Posterior vena cava (tissue), 2 donors: ENCODE measurements around the gene AARS1. TPM values are rescaled to one million over a fixed set of nuclear protein-coding genes. Genes with fewer than 3 reads are reported as not detected.
"Not testable (repeated sequence)": the region's sequence is repeated elsewhere in the genome, so short reads cannot be mapped to it uniquely, and the experiment has no call there.

Experiments
- DNase-seq: peaks from one replicate; pipeline ENCODE4 v3.0.0-alpha.2; 2020; ENCODE audit warnings: low spot score
- intact Hi-C, 2 donors: fragments of 100-400 bp; cut with DNase I; formaldehyde crosslinking; loops; one replicate each; pipeline versions ENCODE4 v1.14.1 to v1.14.2; 2022 to 2023
- total RNA-seq, 2 donors: library from RNA; stranded (reverse); fragmentation: NEBNext Ultra II Directional; extraction: Animal tissue kit (Norgen Biotek cat#: 25700); gene quantifications; one replicate each; pipeline ENCODE4 v1.2.1, GENCODE V29; 2021
- donor health status: DM: yes; HTN: yes; CAD: no.
- donor health status: DM: yes; HTN: yes; CAD: no.

The AARS1 gene
- total RNA-seq, 2 donors from 2014 or later = 77.2 to 86.3 TPM

- DNase-seq, intact Hi-C loops: not testable (repeated sequence)
These were observed 39.6 kb downstream of the AARS1 start for GRCh38 chr16:70249697-70250096.

- DNase-seq, intact Hi-C loops: not testable (repeated sequence)
These were observed 50.5 kb downstream of the AARS1 start for GRCh38 chr16:70238773-70239172.

- intact Hi-C loops = not testable (repeated sequence)
These were observed 57.5 kb downstream of the AARS1 start for GRCh38 chr16:70231831-70232230.

GRCh38 chr16:70226024-70226423 is 63.3 kb downstream of the AARS1 start:
- DNase-seq, intact Hi-C loops: not testable (repeated sequence)

More at GRCh38 chr16:70231831-70232230, 57.5 kb downstream of the AARS1 start:
- not testable (repeated sequence) for DNase-seq

- intact Hi-C loops, DNase-seq: not testable (repeated sequence)
These were observed 63.9 kb downstream of the AARS1 start for GRCh38 chr16:70225430-70225829.

- intact Hi-C loops, DNase-seq: not testable (repeated sequence)
These were observed 64.7 kb downstream of the AARS1 start for GRCh38 chr16:70224645-70225044.

GRCh38 chr16:70223971-70224513 is 65.3 kb downstream of the AARS1 start:
- intact Hi-C loops, DNase-seq: not testable (repeated sequence)

- intact Hi-C loops, DNase-seq: not testable (repeated sequence)
These were observed 66.1 kb downstream of the AARS1 start for GRCh38 chr16:70223216-70223615.

GRCh38 chr16:70222574-70222973 is 66.7 kb downstream of the AARS1 start:
- intact Hi-C loops = not testable (repeated sequence)

GRCh38 chr16:70218586-70218985 is 70.7 kb downstream of the AARS1 start:
- intact Hi-C loops, DNase-seq: not testable (repeated sequence)

More at GRCh38 chr16:70222574-70222973, 66.7 kb downstream of the AARS1 start:
- DNase-seq = not testable (repeated sequence)

- DNase-seq, intact Hi-C loops: not testable (repeated sequence)
These were observed 82.9 kb downstream of the AARS1 start for GRCh38 chr16:70206382-70206781.

- DNase-seq, intact Hi-C loops: not testable (repeated sequence)
These were observed 84.5 kb downstream of the AARS1 start for GRCh38 chr16:70204668-70205405.

- intact Hi-C loops, DNase-seq: not testable (repeated sequence)
These were observed 85.3 kb downstream of the AARS1 start for GRCh38 chr16:70204010-70204409.

GRCh38 chr16:70203508-70203907 is 85.8 kb downstream of the AARS1 start:
- intact Hi-C loops, DNase-seq: not testable (repeated sequence)

Other genes starting within 250 kb of the AARS1 start
- 10 to 100 TPM; 26.0 to 28.8 TPM for gene PDPR, start 175.2 kb downstream of the AARS1 start, total RNA-seq
- gene CLEC18C, start 115.7 kb downstream of the AARS1 start, total RNA-seq = under 1 TPM in 1 of 2 donors, not detected in 1; 0.28 TPM
- gene EXOSC6, start 37.6 kb downstream of the AARS1 start, total RNA-seq = 10 to 100 TPM; 17.2 to 20.6 TPM
- 10 to 100 TPM; 18.8 to 20.2 TPM for gene DDX19B, start 9.7 kb upstream of the AARS1 start, total RNA-seq
- gene DDX19A, start 57.4 kb upstream of the AARS1 start, total RNA-seq = 10 to 100 TPM; 29.9 to 31.9 TPM
- gene ST3GAL2, start 149.6 kb upstream of the AARS1 start, total RNA-seq = 10 to 100 TPM; 27.7 to 29.4 TPM
- gene FCSK, start 165.1 kb upstream of the AARS1 start, total RNA-seq = 10 to 100 TPM; 10.7 to 11.0 TPM
- 10 to 100 TPM; 29.3 to 39.1 TPM for gene COG4, start 234.0 kb upstream of the AARS1 start, total RNA-seq
- 100 to 1,000 TPM; 140 to 144 TPM for gene SF3B3, start 234.3 kb upstream of the AARS1 start, total RNA-seq